ENCODE measurements around the gene RAD1.

The RAD1 gene

DNA sequence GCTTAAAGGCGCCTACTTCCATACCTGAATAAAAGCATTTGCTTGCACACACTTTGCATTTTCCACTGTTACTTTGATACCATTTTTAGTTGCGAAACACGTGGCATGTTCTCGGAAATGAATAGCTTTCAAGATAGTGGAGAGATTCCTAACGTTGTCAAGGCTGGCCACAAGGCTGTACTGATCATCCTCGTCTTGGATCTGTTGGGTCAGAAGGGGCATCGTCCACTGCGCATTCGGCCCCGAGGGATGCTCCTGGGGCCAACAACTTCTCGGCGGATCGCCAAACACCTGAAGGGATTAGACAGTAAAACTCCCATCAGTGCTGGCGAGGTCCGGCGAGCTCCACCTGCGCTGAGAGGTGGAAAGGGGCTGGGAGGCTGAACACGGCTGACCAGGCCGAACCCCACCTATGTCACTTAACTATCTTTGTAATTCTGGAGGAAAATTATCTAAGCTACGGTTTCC, 599 bp downstream of the RAD1 start:
- peak; percentile 58 for DNase-seq

DNA sequence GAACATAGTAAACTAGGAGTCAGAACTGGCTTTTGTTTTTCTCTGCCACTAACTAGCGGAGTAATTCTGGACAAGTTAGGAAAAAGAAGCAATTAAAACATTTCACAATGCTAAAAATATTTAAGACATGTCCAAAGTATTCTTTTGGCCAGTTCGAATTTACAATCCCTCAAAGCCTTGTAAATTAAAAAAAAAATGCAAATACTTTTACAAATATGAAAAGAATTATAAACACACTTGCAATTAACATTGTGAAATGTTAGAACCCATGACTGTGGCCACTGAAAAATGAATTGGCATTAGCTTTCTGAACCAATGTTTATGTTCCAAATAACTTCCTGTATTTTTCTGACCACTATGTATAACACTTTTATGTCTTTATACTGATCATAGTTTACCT, 2.2 kb downstream of the RAD1 start:
- DNase-seq: no peak

DNA sequence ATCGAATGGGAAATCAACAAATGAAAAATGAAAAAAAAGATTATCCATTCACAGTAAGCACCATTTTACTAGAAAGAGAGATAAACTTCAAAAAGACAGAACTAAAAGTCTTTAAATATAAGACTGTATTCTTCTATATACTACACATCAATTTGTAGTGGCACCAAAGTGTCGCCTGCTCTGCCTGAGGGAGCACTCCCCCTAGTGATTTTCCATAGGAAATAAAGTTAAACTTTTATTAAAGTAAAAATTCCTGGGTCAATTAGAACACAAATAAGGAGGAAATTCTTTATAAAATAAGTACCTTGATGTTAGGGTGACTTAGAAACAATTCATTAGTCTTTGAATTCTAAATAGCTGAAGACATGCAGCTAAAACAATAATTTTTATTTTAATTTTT, 9.7 kb downstream of the RAD1 start:
- peak; percentile 20 for DNase-seq

DNA sequence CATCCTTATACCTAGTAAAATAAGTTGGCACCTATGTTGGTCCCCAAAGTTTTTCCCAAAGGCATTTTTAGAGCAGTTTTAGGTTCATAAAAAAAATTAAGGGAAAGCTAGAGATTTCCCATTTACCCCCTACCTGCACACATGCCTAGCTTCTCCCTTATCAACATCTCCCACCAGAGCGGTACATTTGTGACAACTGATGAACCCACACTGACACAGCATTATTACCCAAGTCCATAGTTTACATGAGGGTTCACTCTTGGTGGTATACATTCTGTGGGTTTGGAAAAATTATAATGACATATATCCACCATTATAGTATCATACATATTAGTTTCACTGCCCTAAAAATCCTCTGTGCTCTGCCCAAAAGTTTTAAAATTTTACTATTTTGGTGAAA, 12.0 kb downstream of the RAD1 start:
- DNase-seq: no peak

DNA sequence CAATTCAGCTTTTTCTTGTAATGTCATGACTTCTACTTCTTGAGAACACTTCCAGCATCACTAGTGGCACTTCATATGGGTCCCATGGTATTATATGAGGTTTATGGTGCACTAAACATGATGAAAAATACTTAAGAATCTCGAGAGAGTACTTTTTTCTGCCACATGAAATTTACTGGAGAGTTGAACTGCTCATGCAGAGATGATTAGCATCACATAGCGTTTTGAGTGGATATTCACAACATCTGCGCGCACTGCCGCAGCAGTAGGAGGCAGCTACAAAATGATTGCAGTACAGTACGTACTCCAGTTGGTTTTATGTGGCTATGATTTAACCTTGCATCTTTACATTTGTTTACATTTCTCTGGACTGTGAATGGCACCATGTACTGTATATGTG, 14.7 kb downstream of the RAD1 start:
- peak; percentile 16 for DNase-seq

DNA sequence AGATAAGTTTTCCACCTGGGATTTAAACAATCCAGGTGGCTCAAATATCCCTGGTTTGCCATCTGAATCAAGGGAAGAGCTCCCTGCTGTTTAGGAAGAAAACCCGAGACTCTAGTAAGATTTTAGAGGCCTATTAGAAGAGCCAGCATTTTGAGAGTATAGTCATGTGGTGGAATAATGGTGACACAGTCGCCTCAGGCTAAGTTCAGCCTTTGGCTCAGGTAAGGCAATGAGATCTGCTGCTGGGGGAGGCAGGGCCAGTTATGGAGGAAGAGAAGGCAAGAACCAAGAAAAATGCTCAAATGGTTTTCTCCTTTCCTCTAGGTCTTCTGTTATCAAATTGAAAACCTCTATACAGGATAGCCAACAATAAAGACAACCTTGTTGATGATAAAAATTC, 16.2 kb downstream of the RAD1 start:
- no peak for DNase-seq

DNA sequence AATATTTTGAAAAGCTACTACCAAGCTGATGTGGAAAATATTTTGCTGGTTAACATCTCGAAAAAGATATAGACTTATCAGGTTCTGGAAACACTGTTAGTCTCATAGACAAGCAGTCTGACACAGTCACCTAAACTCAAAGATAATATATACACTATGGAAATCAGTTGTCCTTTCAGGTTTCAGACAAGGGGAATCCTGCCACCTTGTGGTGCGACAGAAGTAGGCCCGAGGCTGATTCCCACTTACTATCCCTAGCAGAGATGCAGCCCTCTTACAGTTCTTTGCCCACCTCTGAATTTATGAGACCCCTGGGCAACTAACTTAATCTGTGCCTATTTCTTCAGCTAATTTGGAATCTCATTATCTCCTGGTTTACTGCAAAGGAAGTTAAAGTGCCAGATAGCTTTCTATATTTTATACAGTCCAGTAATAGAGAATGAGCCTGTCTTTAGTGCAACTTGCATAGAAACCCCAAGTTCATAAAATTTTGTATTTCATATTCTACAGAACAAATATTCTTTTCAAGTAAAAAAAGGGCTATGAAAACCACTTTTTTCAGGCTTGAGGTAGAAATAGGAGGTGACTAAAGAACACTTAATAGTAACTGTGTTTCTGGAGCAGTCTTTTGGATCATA, 16.9 kb downstream of the RAD1 start:
- peak; percentile 96 for DNase-seq

DNA sequence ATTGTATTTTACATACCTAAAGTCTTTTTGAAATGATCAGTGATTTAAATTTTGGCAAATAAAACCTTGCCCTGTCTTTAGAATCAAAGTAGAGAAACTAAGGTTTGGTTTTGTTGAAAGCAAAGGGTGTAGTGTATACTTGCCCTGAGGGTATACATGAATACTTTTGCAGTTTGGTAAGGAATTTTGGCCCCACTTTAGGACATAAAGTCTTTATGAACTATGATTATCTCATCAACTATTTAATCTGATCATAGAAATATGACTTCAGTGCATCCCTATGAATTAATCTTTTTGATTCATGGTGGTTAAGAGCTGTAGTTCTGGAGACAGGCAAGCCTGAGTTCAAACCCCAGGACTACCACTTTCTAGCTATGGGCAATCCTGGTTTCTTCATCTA, 17.7 kb downstream of the RAD1 start:
- no peak for DNase-seq

DNA sequence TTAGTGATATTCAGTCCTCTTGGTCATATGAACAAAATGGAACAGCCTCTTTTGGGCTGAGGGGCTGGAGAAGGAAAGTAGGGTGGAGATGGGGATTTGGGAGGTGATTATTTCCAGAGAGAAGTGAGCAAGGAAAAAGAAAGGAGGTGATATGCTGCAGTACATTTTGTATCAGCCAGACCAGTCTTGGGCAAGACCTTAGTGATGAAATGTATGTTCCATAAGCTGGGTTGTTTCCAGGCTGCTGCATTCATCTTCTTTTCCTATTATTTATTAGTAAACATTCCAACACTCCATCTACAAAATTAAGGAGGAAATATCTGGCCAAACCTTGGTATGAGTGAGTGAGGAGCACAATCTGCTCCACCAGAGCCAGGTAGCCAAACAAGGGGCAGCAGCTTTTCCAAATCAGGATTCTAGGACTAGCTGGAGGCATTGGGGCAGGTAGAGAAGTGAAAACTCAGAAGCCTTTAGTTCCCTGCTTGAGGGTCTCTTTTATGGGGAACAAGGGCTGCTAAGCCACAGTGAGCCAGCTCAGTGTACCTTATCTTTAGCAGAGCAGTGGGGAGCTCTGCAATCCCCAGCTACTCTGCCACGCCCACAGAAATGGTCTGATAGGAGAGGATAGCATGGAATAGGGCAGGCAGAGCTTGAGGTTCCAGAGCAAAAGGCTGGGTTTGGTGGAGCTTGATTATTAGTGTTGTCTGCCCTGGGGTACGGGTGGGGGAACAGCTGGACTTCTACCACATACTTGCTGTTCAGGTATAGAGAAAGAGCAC, 19.5 kb downstream of the RAD1 start:
- no peak for DNase-seq

DNA sequence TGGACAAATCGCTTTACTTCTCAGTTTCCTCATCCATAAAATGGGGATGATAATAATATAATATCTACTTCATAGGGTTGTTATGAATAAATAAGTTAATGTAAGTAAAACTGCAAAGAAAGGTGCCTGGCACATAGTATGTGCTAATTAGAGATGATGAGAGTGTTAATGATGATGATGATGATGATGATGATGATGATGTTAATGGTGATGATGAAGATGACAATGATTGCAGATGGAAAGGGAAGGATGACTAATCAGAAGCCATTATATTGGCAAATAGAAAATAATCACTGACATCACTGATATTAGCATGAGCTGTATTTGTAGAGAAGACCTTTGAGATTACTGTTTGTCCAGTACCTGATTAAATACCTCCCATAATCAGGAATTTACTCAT, 20.6 kb downstream of the RAD1 start:
- DNase-seq: no peak

DNA sequence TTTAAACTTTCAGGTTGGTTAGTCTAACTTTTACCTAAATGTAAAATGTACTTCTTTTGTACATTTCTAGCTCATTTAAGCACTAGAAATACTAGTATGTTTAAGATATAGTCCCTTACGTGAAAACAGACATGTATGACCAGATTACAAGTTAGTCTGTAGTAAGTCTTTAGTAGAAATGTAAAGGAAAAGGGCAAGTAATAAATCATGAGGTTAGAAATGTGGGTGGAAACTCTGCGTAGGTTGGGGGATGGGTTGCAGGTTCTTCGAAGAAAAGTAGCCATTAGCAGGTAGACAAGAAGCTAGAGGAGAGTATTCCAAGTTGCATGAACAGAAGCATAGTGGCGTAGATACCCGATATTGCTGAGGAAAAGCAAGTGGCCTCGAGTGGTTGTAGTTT, 22.9 kb downstream of the RAD1 start:
- DNase-seq: no peak

DNA sequence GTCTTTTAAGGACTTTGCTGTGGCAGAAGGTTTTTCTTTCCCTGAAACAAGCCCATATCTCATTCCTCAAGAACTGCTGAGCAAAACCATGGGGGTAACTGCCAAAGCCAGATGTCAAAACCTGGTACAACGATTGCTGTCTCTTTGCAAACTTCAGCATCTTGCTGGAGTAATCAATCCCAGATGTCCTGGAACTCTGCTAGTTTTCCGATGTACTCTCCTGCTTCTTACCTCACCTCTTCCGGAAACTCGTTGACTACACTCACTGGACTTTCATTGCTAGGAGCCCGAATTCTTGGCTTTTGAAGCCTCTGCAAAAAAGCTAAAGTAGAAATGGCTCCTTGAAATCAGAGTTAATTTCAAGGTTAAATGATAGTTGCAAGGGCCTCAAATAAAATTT, 23.3 kb downstream of the RAD1 start:
- DNase-seq: no peak

DNA sequence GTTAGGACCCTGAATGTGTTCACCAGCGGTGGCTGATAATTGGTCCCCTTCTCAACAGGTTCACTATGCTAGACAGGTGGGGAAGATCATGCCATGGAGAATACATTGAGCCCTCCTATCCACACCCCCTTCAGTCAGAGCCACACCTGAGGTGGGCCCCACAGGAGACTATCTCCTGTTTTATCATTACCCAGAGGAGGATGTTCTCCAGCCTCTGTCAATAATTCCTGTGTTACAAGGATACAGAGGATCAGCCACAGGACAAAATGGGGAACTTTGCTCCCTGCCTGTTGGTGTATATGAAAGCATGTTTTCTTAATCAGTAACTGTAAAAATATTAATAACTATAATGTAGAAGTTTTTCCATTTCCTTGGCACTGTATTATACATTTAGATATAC, 25.9 kb downstream of the RAD1 start:
- DNase-seq: no peak

DNA sequence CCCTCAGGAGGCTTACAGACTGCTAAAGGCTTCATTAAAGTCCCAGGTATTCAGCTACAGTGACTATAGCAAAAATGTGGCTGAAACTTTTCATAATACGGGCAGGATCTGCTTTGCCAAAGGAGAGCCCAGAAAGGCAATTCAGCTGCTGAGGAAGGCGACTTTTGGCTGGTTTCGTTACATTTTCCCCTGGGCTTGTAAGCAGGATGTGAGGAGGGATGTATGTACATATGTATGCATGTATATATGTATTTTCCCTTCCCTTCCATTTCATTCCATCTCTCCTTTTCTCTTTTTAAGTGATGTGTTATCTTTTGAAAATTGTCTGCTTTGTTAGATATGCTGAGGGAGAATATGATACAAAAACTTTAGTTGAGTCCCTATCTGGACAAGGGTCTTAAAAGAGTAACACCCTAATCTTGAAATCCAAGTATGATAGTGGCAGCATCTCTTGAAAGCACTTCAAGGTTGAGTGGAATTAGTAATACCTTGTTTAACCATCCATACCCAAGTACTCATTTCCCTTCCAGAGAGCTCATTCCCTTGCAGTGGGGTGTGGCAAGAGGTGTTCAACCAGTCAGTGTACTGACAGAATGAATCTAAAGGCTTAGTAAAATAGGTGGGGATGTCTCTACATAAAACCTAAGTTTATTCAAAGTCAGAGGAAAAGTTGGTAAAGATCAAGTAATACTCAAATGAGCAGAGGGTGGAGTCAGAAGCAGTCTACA, 28.7 kb downstream of the RAD1 start:
- peak; percentile 28 for DNase-seq

DNA sequence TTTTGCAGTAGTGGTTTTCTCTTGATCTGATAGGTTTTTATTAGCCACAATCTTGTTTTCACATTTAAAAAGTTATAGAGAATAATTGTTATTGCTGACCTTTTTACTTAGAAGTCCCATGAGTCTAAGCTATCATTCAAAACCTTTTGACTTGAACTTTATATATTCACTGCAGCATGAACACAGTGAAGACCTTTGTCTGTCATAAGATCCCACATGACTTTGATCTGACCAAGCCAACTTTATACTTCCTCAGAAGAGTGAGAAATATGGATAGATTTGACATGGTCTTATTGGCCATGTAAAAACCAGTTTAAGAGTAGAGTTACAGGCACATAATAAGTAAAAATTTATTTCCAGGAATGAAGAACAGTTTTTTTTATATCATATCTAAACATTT, 34.1 kb downstream of the RAD1 start:
- DNase-seq: no peak

DNA sequence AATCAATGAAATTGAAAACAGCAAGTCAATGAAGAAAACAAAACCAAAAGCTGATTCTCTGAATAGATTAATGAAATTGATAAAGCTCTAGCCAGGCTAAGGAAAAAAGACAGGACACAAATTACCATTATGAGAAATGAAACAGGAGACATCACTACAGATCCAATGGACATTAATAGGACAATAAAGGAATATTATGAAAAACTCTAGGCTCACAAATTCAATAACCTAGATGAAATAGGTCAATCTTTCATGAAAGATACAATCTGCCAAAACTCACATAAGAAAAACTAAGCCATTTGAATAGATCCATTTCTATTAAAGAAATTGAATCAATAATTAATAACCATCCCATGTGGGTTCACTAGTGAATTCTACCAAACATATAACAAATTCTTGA, 39.0 kb downstream of the RAD1 start:
- no peak for DNase-seq

DNA sequence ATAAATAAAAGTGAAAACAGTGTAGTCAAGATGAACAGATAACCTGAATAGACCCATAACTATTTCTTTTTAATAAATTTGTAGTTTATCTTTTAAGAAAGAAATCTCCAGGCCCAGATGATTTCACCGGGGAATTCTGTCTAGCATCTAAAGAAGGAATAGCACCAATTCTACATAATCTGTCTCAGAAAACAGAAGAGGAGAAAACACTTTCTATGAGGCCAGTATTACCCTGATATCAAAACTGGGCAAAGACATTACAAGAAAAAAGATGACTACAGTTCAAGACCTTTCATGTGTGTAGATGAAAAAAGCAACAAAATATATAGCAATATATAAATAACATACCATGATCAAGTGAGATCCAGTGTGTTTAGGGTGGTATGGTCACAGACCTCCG, 44.9 kb downstream of the RAD1 start:
- no peak for DNase-seq

DNA sequence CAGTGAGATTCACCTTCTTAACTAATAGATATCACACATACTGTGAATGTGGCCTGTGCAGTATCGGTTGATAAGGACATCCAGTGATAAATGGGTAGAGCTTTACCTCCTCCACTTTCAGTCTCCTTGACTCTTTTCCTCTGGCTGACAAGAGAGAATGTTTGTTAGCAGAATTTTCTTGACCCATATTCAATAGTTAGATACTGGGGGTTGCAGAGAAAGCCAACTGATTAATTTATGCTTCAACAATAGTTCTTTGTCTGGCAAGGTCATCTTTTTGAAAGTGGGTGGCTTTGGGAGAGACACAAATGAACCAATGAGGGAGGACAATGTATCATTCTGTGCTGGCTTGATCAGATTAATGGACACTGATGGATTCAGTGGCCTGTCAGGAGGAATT, 46.0 kb downstream of the RAD1 start:
- no peak for DNase-seq

DNA sequence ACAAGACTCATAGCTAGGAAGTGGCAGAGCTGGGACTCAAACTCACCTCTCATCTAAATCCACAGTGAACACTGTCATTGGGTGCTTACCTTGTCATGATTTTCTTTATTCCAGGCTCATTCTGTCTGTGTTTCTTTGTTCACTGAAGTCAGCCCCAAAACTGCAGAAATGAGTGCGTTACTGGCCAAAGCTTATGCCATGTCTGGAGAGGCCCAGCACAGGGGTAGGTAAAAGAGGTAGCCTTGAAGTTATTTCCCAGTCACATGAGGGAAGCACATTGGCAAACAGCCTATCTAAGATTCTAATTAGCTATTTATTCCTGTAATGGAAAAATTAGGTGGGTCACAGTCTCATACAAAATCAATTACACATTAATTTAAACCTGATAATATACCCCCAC, 46.5 kb downstream of the RAD1 start:
- no peak for DNase-seq

DNA sequence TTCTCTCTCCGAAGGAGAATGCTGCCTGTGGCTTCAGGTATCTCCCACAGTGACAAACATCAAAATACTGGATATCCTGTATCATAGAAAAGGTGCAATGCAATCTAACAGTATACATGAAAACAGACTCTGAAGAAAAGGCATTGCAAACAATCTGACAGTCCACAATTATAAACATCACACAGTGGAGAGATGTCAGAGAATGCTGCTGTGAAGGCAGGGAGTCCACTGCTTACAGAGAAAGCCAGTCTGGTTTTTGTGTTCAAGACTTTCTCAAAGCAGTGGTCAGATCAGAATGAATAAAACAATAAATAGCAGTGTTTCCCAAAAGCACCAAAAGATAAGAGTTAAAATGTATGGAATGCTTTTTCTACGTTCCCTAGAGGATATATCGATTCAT, 47.6 kb downstream of the RAD1 start:
- DNase-seq: no peak

DNA sequence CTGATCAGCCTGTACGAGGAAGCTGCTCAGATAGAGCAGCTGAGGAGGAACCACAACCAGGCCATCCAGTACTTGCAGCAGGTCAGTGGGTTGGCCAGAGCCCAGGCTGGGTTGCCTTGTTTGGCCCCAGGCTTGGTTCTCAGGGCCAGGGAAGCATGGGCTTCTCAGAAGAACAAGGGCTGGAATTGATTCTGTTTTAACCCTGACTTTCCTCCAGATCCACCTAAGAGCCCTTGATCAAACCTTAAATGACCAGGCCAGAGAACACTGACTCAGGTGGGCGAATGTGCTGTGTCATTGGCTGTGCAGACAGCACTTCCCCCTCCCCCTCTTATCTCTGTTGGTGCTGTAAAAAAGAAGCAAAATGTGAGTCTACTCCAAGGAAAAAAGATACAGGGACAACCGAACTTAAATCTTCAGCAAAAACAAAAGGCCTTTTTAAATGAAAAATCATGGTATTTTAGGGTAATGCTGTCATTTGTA, 48.3 kb downstream of the RAD1 start:
- DNase-seq: no peak

DNA sequence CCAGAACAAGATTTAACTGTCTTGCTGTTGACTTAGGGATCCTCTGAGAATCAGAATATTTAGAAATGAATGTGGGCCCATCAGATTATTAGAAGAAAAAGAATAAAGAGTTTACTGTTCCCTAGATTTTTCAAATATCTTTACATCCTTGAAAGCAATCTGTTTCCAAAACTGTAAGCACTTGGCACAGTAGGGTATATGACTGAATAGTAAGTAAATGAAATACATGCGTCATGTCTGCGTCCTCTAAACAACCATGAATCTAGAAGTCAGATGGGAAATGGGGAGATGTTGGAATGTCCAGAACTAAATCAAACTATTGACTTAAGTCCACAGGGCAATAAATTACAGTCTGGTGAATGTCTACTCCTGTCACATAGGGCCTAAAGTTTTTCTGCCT, 50.2 kb downstream of the RAD1 start:
- no peak for DNase-seq

DNA sequence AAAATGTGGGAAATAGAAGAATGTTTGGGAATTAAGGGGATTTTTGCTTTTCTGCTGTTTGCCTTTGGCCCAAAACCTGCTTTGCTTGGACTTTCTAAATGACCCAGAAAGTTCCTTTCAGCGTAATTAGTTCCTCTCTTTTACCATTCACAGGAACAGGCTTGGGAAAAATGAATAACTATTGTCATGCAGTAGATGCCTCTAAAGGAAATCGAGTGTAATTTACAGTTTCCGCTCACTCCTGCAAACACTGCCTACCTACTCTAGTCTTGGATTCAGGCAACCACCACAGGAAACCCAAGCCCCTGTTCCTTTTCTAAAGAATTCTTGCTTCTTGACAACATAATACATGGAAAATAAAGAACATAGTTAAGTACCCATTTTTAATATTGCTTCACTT, 51.4 kb downstream of the RAD1 start:
- no peak for DNase-seq

DNA sequence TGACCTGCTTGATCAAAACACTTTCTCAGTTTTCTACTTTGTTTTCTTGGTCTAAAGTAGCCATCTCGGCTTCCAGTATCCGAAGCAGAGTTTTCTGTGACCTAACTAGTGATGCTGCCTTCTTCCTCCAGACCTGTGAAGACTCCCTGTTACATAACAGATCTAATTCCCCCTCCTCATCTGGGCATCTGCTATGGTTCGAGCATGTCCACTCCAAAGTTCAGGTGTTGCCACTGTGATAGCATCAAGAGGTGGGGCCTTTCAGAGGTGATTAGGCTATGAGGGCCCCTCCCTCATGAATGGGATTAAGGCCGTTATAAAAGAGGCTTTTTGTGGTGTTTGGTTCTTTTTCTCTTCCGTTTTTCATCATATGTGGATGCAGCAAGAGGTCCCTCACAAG, 56.1 kb downstream of the RAD1 start:
- DNase-seq: no peak
